Activated CD4-positive, alpha-beta memory T cell treated with anti-CD3 and anti-CD28 coated beads for 36 hours (primary cell): ENCODE results near the gene PDRG1. TPM values are rescaled to one million over a fixed set of nuclear protein-coding genes. Genes with fewer than 3 reads are reported as not detected.

Experiments
- total RNA-seq, 2 experiments: library from RNA; stranded (reverse); gene quantifications; one replicate each; pipeline ENCODE4 v1.2.3, GENCODE V29; 2021

PDRG1 gene
- total RNA-seq, 2 experiments from 2014 or later, result 12.1 to 13.2 TPM

Other genes starting within 250 kb of the PDRG1 start
- 100 to 1,000 TPM; 126 to 129 TPM for gene BCL2L1, start 229.2 kb downstream of the PDRG1 start, total RNA-seq
- 100 to 1,000 TPM; 149 TPM for gene TPX2, start 212.8 kb downstream of the PDRG1 start, total RNA-seq
- under 1 TPM; 0.27 to 0.43 TPM for gene MYLK2, start 132.7 kb downstream of the PDRG1 start, total RNA-seq
- not detected for gene FOXS1, start 106.4 kb downstream of the PDRG1 start, total RNA-seq
- gene DUSP15, start 81.5 kb downstream of the PDRG1 start, total RNA-seq, result not detected
- gene TTLL9, start 81.4 kb downstream of the PDRG1 start, total RNA-seq, result not detected
- not detected for gene XKR7, start 16.1 kb upstream of the PDRG1 start, total RNA-seq
- gene CCM2L, start 58.4 kb upstream of the PDRG1 start, total RNA-seq, result not detected
- gene HCK, start 100.2 kb upstream of the PDRG1 start, total RNA-seq, result not detected
- gene TM9SF4, start 157.7 kb upstream of the PDRG1 start, total RNA-seq, result 10 to 100 TPM; 35.8 to 37.3 TPM